Vagina (tissue), 2 donors: ENCODE measurements around the gene SPAG8. TPM values are rescaled to one million over a fixed set of nuclear protein-coding genes. Genes with fewer than 3 reads are reported as not detected.

Experiments used
- DNase-seq, 2 donors: peaks; one replicate each; pipeline ENCODE4 v3.0.0-alpha.2; 2017; ENCODE audit errors: extremely low spot score in 2 of 2
- H3K27ac ChIP-seq: fragments of 200-600 bp; sonication (generic); one replicate; pipeline ENCODE4 v1.5.1; 2019
- H3K27me3 ChIP-seq: fragments of 200-600 bp; sonication (generic); one replicate; pipeline ENCODE4 v1.5.1; 2019
- H3K36me3 ChIP-seq, 2 donors: fragments of 200-600 bp; sonication (generic); one replicate each; pipeline ENCODE4 v1.5.1; 2017 to 2019
- H3K4me1 ChIP-seq: fragments of 200-600 bp; sonication (generic); one replicate; pipeline ENCODE4 v1.5.1; 2019
- H3K4me3 ChIP-seq, 2 donors: fragments of 200-600 bp; sonication (generic); 1 replicate in 1 of 2; 2 replicates in 1 of 2; pipeline ENCODE4 v1.5.1; 2016 to 2019
- H3K9me3 ChIP-seq: fragments of 200-600 bp; sonication (generic); one replicate; pipeline ENCODE4 v1.5.1; 2019
- POLR2A ChIP-seq, 2 donors: fragments of 450-650 bp; IDR thresholded peaks; one replicate each; pipeline ENCODE4 v1.6.1; 2017; ENCODE audit warnings: antibody characterized with exemption in 2 of 2, mild to moderate bottlenecking in 2 of 2, moderate library complexity in 2 of 2
- POLR2AphosphoS5 ChIP-seq, 2 donors: sonication (generic); formaldehyde crosslinking; IDR thresholded peaks; one replicate each; pipeline ENCODE4 v1.9.0; 2017; ENCODE audit warnings: antibody characterized with exemption in 2 of 2, mild to moderate bottlenecking in 2 of 2, low read depth in 1 of 2; ENCODE audit not compliant: insufficient read depth in 1 of 2
- intact Hi-C: fragments of 100-400 bp; cut with DNase I; formaldehyde crosslinking; loops from one replicate; pipeline ENCODE4 v1.15.1; 2023
- total RNA-seq: library from RNA; depleted of rRNA; stranded (reverse); fragments of >200 nt; gene quantifications from one replicate; pipeline ENCODE4 v1.2.3, GENCODE V29; 2016
- TF ChIP-seq, protein P1 (sequence below), 3 experiments: fragments of 450-650 bp in 2 of 3; fragments of 200-600 bp in 1 of 3; sonication (generic) in 1 of 3; IDR thresholded peaks; one replicate each; pipeline ENCODE4 v1.5.1; 2017 to 2019; ENCODE audit warnings: antibody characterized with exemption in 3 of 3, mild to moderate bottlenecking in 2 of 3, moderate library complexity in 2 of 3

SPAG8 gene
- total RNA-seq, 1 donor from 2014 or later, result not detected

DNA sequence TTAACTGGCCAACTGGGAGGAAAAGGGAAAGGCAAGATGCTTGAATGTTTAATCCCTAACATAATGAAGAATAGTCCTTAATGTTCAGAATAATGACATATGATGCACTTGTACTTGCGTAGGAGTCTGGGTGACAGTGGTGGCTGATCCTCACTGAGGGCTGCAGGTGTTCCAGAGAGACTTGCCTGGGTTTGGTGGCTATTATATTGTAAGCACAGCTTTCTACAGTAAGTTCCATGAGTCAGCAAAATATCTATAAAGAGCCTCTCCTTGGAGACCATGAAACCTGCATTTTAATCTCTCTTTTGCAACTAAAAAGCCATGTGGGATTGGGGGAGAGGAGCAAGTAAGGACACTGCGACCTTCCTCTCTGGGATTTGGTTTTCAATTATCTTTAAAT is 22.5 kb downstream of the SPAG8 start:
- intact Hi-C loops, result no loop called here
- Histone ChIP-seq H3K4me3 (no peak overlapping the region), H3K27ac (no peak overlapping the region), H3K36me3 (no peaks in the 10 kb centered on the region), H3K4me1 (peaks cover 37% of the 10 kb centered on the region), H3K9me3 (no peaks in the 10 kb centered on the region), H3K27me3 (no peaks in the 10 kb centered on the region)
- DNase-seq, result no peak
- no peak for TF ChIP-seq POLR2A (IDR thresholded peaks at IDR 0.05)
- no peak for TF ChIP-seq POLR2AphosphoS5 (IDR thresholded peaks at IDR 0.05; ENCODE audit: insufficient read depth in 1 of 2, low read depth in 1 of 2)
- TF ChIP-seq, protein P1, sequence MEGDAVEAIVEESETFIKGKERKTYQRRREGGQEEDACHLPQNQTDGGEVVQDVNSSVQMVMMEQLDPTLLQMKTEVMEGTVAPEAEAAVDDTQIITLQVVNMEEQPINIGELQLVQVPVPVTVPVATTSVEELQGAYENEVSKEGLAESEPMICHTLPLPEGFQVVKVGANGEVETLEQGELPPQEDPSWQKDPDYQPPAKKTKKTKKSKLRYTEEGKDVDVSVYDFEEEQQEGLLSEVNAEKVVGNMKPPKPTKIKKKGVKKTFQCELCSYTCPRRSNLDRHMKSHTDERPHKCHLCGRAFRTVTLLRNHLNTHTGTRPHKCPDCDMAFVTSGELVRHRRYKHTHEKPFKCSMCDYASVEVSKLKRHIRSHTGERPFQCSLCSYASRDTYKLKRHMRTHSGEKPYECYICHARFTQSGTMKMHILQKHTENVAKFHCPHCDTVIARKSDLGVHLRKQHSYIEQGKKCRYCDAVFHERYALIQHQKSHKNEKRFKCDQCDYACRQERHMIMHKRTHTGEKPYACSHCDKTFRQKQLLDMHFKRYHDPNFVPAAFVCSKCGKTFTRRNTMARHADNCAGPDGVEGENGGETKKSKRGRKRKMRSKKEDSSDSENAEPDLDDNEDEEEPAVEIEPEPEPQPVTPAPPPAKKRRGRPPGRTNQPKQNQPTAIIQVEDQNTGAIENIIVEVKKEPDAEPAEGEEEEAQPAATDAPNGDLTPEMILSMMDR (IDR thresholded peaks at IDR 0.05), result no peak

DNA sequence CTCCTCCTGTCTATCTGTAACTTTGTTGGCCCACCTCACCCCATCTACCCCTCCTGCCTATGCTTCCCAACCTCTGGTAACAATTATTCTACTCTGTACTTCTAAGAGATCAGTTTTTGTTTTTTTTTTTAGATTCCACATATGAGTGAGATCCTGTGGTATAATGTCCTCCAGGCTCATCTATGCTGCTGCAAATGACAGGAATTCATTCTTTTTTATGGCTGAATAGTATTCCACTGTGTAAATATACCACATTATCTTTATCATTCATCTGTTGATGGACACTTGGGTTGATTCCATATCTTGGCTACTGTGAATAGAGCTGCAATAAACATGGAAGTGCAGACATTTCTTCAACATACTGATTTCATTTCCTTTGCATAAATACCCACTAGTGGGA is 28.6 kb downstream of the SPAG8 start:
- Histone ChIP-seq H3K27me3 (no peaks in the 10 kb centered on the region), H3K4me1 (no peaks in the 10 kb centered on the region), H3K27ac (no peak overlapping the region), H3K36me3 (no peaks in the 10 kb centered on the region), H3K9me3 (no peaks in the 10 kb centered on the region), H3K4me3 (no peak overlapping the region)
- no peak for DNase-seq
- TF ChIP-seq POLR2AphosphoS5 (IDR thresholded peaks at IDR 0.05; ENCODE audit: insufficient read depth in 1 of 2, low read depth in 1 of 2), result no peak
- TF ChIP-seq, protein P1 (IDR thresholded peaks at IDR 0.05), result no peak
- TF ChIP-seq POLR2A (IDR thresholded peaks at IDR 0.05), result no peak
- intact Hi-C loops, result no loop called here

DNA sequence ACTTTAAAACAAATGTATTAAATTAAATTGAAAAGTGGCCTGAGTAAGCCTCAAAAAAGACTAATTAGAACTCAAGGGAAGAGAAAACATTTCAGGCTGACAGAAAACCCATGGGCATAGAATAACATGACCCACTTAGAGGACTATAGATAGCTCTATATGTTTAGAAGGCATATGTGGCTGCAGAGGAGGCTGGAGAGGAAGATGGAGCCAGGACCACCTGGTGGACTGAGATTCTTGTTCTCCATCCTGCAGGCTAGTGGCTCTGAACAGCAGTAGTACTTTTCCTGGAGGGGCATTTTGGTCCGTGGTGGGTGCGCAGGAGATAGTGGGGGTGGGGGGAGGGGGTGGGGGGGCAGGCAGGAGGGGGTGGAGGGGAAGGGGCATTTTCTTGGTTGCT is 31.0 kb downstream of the SPAG8 start:
- intact Hi-C loops, result no loop called here
- Histone ChIP-seq H3K27me3 (no peaks in the 10 kb centered on the region), H3K9me3 (no peaks in the 10 kb centered on the region), H3K36me3 (no peaks in the 10 kb centered on the region), H3K27ac (no peak overlapping the region), H3K4me1 (no peaks in the 10 kb centered on the region), H3K4me3 (no peak overlapping the region)
- TF ChIP-seq POLR2A (IDR thresholded peaks at IDR 0.05) (no peak), POLR2AphosphoS5 (IDR thresholded peaks at IDR 0.05; ENCODE audit: insufficient read depth in 1 of 2, low read depth in 1 of 2) (no peak)
- TF ChIP-seq, protein P1 (IDR thresholded peaks at IDR 0.05), result no peak
- no peak for DNase-seq

DNA sequence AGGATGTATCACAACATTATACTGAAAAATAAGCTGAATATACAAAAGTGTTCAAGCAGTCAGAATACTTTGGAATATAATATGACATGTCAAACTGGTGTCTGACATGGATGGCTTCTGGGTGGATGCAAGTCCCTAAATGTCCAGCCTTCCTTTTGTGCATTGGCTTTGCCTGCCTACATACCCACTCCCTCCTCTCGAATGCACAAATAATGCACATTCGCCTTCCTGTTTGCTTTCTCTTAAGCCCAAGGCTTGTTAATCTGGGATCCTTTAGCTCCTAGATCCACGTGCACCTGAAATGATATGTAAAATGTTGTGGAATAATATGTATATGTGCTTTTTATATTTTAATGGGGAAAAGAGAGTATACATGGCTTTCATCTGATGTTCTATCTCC is 33.6 kb downstream of the SPAG8 start:
- H3K36me3 ChIP-seq, result no peaks in the 10 kb centered on the region
- no peak for TF ChIP-seq POLR2AphosphoS5 (IDR thresholded peaks at IDR 0.05; ENCODE audit: insufficient read depth in 1 of 2, low read depth in 1 of 2)
- TF ChIP-seq, protein P1 (IDR thresholded peaks at IDR 0.05), result no peak
- no peak for TF ChIP-seq POLR2A (IDR thresholded peaks at IDR 0.05)
- H3K9me3 ChIP-seq, result no peaks in the 10 kb centered on the region
- intact Hi-C loops, result no loop called here
- H3K4me1 ChIP-seq, result no peaks in the 10 kb centered on the region
- no peak overlapping the region for H3K27ac ChIP-seq
- DNase-seq, result no peak
- H3K4me3 ChIP-seq, result no peak overlapping the region
- no peaks in the 10 kb centered on the region for H3K27me3 ChIP-seq

DNA sequence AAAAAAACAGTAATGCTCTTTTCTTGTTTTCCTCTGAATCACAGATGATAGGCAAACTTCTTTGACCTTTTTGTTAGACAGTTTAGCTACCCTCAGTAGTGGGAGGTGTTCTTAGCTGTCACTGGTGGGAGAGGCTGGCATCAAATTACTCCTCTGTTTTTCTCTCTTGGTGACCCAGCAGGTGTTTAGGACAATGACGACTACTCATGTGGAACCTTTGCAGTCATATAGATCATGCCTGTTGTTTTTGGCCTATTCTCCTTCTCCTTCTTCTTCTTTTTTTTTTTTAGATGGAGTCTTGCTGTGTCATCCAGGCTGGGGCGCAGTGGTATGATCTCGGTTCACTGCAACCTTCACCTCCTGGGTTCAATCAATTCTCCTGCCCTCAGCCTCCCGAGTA is 36.0 kb downstream of the SPAG8 start:
- no peak overlapping the region for H3K4me3 ChIP-seq
- no peak for DNase-seq

More for the DNA sequence above, 36.0 kb downstream of the SPAG8 start:
- TF ChIP-seq POLR2A (IDR thresholded peaks at IDR 0.05) (no peak), POLR2AphosphoS5 (IDR thresholded peaks at IDR 0.05; ENCODE audit: insufficient read depth in 1 of 2, low read depth in 1 of 2) (no peak)
- TF ChIP-seq, protein P1 (IDR thresholded peaks at IDR 0.05), result no peak
- H3K27ac ChIP-seq, result no peak overlapping the region
- peaks cover 8% of the 10 kb centered on the region for H3K4me1 ChIP-seq
- H3K36me3 ChIP-seq, result no peaks in the 10 kb centered on the region
- no peaks in the 10 kb centered on the region for H3K9me3 ChIP-seq
- no peaks in the 10 kb centered on the region for H3K27me3 ChIP-seq
- intact Hi-C loops, result no loop called here
